Ovary (tissue), 9 donors: ENCODE data around the gene MIPEP. TPM values are rescaled to one million over a fixed set of nuclear protein-coding genes. Genes with fewer than 3 reads are reported as not detected.

Experiments used
- DNase-seq, 5 donors: peaks; one replicate each; pipeline ENCODE4 v3.0.0-alpha.2; 2019 to 2020
- H3K27ac ChIP-seq, 2 donors: fragments of 200-600 bp; one replicate each; pipeline versions ENCODE4 v1.5.1 to v1.8.0; 2019 to 2022
- H3K27me3 ChIP-seq: fragments of 200-600 bp; one replicate; pipeline ENCODE4 v1.8.0; 2022
- H3K36me3 ChIP-seq: fragments of 200-600 bp; sonication (generic); one replicate; pipeline ENCODE4 v1.5.1; 2019
- H3K4me1 ChIP-seq: one replicate; pipeline ENCODE4 v1.8.1; 2013; ENCODE audit warnings: mild to moderate bottlenecking, moderate library complexity; ENCODE audit not compliant: insufficient read depth
- H3K4me3 ChIP-seq: fragments of 200-600 bp; sonication (generic); one replicate; pipeline ENCODE4 v1.5.1; 2017
- H3K9me3 ChIP-seq, 2 donors: fragments of 200-600 bp in 1 of 2; sonication (generic) in 1 of 2; one replicate each; pipeline versions ENCODE4 v1.5.1 to v1.8.1; 2013 to 2019; ENCODE audit warnings: mild to moderate bottlenecking in 1 of 2, moderate library complexity in 1 of 2
- EP300 ChIP-seq: sonication (generic); formaldehyde crosslinking; IDR thresholded peaks from one replicate; pipeline ENCODE4 v1.6.1; 2017; ENCODE audit warnings: antibody characterized with exemption
- POLR2A ChIP-seq: fragments of 450-650 bp; IDR thresholded peaks from one replicate; pipeline ENCODE4 v1.6.1; 2017; ENCODE audit warnings: antibody characterized with exemption, mild to moderate bottlenecking, moderate library complexity
- WGBS, 3 donors: extraction: QIAGEN DNeasy Blood & Tissue Kit in 1 of 3; methylation state at CpG; one replicate each; pipeline versions ENCODE4 v1.1.5 to v1.1.7; 2013 to 2017; 5-methylcytosine and 5-hydroxymethylcytosine counted together
- intact Hi-C, 4 donors: fragments of 100-400 bp; cut with DNase I; formaldehyde crosslinking; loops; one replicate each; pipeline versions ENCODE4 v1.11.0 to v1.15.1; 2022 to 2023
- polyA plus RNA-seq, 2 donors: library from polyadenylated mRNA; stranded (reverse); fragments of 200-250 nt in 1 of 2; fragments of 350-450 nt in 1 of 2; fragmentation: Illumina TruSeq in 1 of 2; extraction: RNeasy Lipid Tissue Mini Kit (QIAGEN cat#74804) in 1 of 2; gene quantifications; one replicate each; pipeline ENCODE4 v1.2.3, GENCODE V29; 2013 to 2014
- total RNA-seq, 7 donors: library from RNA; depleted of rRNA in 2 of 7; stranded (reverse); fragments of >200 nt in 2 of 7; fragmentation: NEBNext Ultra II Directional in 3 of 7; extraction: Animal tissue kit (Norgen Biotek cat#: 25700) in 3 of 7; gene quantifications; one replicate each; pipeline versions ENCODE4 v1.1.0 to v1.2.4, GENCODE V29; 2016 to 2023
- TF ChIP-seq, protein P1 (sequence below), 3 donors: fragments of 450-650 bp in 2 of 3; fragments of 200-600 bp in 1 of 3; IDR thresholded peaks; one replicate each; pipeline versions ENCODE4 v1.5.1 to v1.8.0; 2016 to 2022; ENCODE audit warnings: antibody characterized with exemption in 3 of 3, mild to moderate bottlenecking in 1 of 3
- donor health status: DM: no; HTN: no; CAD: no; lungs with moderate emphysema.
- donor health status: DM: no; HTN: no; CAD: no.
- donor health status: Bipolar disorder and iron deficiency.
- donor health status: DM: yes; HTN: yes; CAD: no.
- donor health status: DM: no; HTN: no; CAD: no.
- donor health status: DM: yes; HTN: yes; CAD: no.

Gene MIPEP
- total and polyA plus RNA-seq, 9 donors, result 7.1 to 18.8 (median 12.9) TPM

DNA sequence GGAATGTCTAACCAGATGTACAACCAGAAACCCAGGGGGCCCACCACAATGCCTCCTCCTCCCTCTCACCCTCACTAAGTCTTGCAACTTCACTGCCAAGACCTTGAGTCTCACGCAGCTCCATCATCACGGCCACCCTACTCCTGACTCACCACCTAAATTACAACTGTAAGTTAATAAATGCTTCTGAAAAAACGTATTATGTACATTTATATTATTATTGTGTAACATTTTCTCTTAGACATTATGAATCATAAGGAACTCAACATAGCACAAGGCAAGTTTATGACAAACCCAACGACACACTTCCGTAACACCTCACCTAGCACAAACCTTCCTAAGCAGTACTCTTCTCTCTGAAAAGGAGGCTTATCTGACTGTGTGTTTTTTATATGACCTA lies 20.7 kb downstream of the MIPEP start:
- H3K4me3 ChIP-seq, result no peak overlapping the region
- WGBS, 3 donors, result 74 to 91% (median 83%) methylated on average over 5 of the region's 5 CpGs
- DNase-seq, result no peak
- H3K27me3 ChIP-seq, result no peaks in the 10 kb centered on the region
- no peaks in the 10 kb centered on the region for H3K9me3 ChIP-seq
- H3K4me1 ChIP-seq, result no peaks in the 10 kb centered on the region
- H3K36me3 ChIP-seq, result no peaks in the 10 kb centered on the region
- H3K27ac ChIP-seq, result no peak overlapping the region
- TF ChIP-seq, protein P1, sequence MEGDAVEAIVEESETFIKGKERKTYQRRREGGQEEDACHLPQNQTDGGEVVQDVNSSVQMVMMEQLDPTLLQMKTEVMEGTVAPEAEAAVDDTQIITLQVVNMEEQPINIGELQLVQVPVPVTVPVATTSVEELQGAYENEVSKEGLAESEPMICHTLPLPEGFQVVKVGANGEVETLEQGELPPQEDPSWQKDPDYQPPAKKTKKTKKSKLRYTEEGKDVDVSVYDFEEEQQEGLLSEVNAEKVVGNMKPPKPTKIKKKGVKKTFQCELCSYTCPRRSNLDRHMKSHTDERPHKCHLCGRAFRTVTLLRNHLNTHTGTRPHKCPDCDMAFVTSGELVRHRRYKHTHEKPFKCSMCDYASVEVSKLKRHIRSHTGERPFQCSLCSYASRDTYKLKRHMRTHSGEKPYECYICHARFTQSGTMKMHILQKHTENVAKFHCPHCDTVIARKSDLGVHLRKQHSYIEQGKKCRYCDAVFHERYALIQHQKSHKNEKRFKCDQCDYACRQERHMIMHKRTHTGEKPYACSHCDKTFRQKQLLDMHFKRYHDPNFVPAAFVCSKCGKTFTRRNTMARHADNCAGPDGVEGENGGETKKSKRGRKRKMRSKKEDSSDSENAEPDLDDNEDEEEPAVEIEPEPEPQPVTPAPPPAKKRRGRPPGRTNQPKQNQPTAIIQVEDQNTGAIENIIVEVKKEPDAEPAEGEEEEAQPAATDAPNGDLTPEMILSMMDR (IDR thresholded peaks at IDR 0.05), result no peak
- TF ChIP-seq EP300, result no peak
- TF ChIP-seq POLR2A, result no peak
- intact Hi-C loops, result loop anchor here in 2 of 4 donors (5.0 to 10.0 kb wide), 2 partner anchors 154 to 1649 kb away; no protein-coding TSS in a partner anchor

DNA sequence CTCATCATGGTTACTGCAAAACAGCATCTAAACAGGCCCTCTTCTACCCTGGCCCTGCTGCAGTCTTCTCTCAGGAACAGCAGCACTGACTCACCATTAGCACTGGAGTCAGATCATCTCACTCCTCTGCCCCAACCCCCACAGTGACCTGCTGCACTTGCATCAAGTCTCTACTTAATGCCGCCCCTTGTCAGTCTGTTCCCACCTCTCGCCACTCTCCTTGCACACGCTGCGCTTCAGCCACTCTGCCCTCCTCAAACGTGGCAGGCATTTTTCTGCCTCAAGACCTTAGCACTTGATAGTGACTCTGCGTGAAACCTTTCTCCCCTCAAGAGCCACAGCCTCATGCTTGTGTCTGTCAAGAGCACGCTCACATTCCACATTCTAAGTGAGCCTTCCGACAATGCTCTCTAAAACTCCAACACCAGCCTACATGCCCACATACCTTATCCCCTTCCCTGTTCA lies 22.1 kb downstream of the MIPEP start:
- H3K9me3 ChIP-seq, result no peaks in the 10 kb centered on the region
- no peaks in the 10 kb centered on the region for H3K4me1 ChIP-seq
- intact Hi-C loops, result loop anchor here in 2 of 4 donors (5.0 to 10.0 kb wide), 2 partner anchors 152 to 1650 kb away; no protein-coding TSS in a partner anchor
- 73 to 82% (median 78%) methylated on average over 8 of the region's 8 CpGs for WGBS, 3 donors
- no peak overlapping the region for H3K27ac ChIP-seq
- no peaks in the 10 kb centered on the region for H3K36me3 ChIP-seq
- H3K4me3 ChIP-seq, result no peak overlapping the region
- no peak for DNase-seq
- no peaks in the 10 kb centered on the region for H3K27me3 ChIP-seq
- TF ChIP-seq, protein P1 (IDR thresholded peaks at IDR 0.05), result no peak
- TF ChIP-seq POLR2A (no peak), EP300 (no peak)

DNA sequence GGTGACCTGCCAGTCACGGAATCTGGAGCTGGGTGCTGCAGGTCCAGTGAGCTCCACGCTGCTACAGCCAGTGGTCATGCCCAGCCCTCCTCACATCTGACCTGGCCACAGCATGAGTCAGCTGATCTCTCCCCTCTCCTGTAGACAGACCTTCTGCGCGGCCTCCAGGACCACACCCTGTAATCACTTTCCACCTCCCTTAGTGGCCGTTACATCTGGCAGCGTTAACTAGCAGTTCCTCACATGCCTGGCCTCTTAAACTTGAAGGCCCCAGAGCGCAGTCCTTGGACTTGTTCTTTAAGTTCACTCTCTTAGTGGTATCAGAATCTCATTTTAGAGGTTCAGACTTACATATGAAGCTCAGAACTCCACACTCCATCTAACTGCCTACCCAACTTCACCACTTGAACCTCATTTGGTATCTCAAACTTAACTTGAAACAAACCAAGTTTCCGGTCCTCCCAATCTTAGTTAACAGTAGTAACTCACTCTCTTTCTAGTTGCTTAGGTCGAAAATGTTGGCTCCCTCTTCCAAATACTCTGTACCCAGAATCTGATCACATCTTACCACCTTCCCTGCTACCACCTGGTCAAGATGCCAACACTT lies 22.7 kb downstream of the MIPEP start:
- H3K4me1 ChIP-seq, result no peaks in the 10 kb centered on the region
- no peak for DNase-seq
- no peak overlapping the region for H3K4me3 ChIP-seq
- H3K36me3 ChIP-seq, result no peaks in the 10 kb centered on the region
- TF ChIP-seq POLR2A (no peak), EP300 (no peak)
- TF ChIP-seq, protein P1 (IDR thresholded peaks at IDR 0.05), result no peak
- WGBS, 3 donors, result 91 to 95% (median 95%) methylated on average over 9 of the region's 9 CpGs
- H3K9me3 ChIP-seq, result no peaks in the 10 kb centered on the region
- H3K27ac ChIP-seq, result no peak overlapping the region
- intact Hi-C loops, result loop anchor here in 2 of 4 donors (5.0 to 10.0 kb wide), 2 partner anchors 152 to 1651 kb away; no protein-coding TSS in a partner anchor
- no peaks in the 10 kb centered on the region for H3K27me3 ChIP-seq

DNA sequence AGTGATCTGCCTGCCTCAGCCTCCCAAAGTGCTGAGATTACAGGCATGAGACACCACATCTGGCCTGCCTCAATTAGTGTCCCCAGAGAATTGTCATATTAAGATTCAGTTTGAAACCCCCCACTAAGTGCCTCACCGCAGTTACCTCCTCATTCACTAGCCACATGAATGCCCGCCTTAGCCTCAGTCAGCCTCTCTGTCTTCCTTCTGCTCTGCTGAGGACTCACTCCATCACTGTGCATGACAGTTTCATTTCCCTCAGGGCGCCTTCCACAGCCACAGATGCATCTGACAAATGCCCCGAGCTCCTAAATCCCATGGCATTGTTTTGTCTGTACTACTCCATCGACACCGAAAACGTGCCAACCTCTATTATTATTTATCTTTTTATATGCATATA lies 23.3 kb downstream of the MIPEP start:
- H3K27me3 ChIP-seq, result no peaks in the 10 kb centered on the region
- H3K27ac ChIP-seq, result no peak overlapping the region
- H3K4me1 ChIP-seq, result no peaks in the 10 kb centered on the region
- H3K9me3 ChIP-seq, result no peaks in the 10 kb centered on the region
- H3K36me3 ChIP-seq, result no peaks in the 10 kb centered on the region
- no peak for DNase-seq
- WGBS, 3 donors, result 93 to 97% (median 97%) methylated on average over 7 of the region's 7 CpGs
- TF ChIP-seq, protein P1 (IDR thresholded peaks at IDR 0.05), result no peak
- TF ChIP-seq EP300 (no peak), POLR2A (no peak)
- H3K4me3 ChIP-seq, result no peak overlapping the region
- intact Hi-C loops, result loop anchor here in 2 of 4 donors (5.0 to 10.0 kb wide), 2 partner anchors 151 to 1651 kb away; no protein-coding TSS in a partner anchor
